Measurements from ENCODE around the gene TM9SF1. TPM values are rescaled to one million over a fixed set of nuclear protein-coding genes. Genes with fewer than 3 reads are reported as not detected.
A peak's percentile ranks its signal among the peaks of the same experiment; 100 is the strongest.

TM9SF1 gene
- polyA plus RNA-seq, 2 of the 4 experiments (the other 2 are of a cell fraction), result 48.0 to 62.2 TPM

DNA sequence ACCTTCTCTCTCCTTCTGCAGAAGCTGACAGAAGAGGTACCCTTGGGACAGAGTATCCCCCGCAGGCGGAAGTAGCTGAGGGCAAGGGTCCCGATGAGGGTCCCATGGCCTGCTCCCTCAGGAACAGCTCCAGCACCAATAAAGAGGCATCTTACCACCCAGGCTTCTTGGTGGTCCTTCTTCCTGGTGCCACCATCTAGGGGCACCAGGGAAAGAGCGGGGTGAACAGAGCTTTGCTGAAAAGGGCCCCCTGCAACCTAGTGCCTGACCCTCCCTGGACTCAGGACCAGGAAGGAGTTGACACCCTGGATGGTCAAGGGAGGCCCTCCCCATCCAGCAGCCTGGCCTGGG, 34.8 kb downstream of the TM9SF1 start:
- Histone ChIP-seq H3K4me2 (peak overlapping the region; percentile 92), H3K4me3 (no peak overlapping the region)
- ATAC-seq, result no peak; a peak in 2 of 6 replicates

DNA sequence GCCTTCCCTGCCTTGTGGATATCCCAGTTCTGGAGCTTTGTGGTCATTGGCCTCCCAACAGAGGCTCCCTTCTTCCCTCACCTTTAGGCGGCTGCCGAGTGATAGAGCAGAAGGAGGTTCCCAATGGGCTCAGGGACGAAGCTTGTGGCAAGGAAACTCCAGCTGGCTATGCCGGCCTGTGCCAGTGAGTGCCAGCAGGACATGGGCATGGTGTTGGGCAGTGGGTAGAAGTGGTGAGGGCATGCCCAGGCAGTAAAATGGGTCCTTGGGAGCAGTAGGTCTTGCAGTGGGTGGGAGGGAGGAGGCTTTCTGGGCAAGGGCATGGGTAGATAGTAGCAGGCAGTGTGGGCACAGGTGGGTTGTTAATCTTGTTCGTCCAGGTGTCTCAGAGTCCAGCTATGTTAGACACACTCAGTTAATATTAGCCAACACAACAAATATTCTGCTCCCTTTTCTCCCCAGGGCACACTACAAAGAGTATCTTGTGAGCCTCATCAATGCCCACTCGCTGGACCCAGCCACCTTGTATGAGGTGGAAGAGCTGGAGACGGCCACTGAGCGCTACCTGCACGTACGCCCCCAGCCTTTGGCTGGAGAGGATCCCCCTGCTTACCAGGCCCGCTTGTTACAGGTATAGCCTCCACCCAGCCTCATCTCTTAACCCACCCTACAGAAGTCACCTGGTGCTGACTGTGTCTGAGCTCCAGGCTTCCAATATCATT, 35.3 kb downstream of the TM9SF1 start:
- 90% methylated on average over 11 of the region's 11 CpGs for WGBS (ENCODE audit: missing lambda C conversion rate)
- H3K4me1 ChIP-seq, result peaks cover 25% of the 10 kb centered on the region
- ChIA-PET CTCF (interaction anchor here (0.5 to 7.0 kb wide), 34 partner anchors 13 to 1166 kb away, joined by 3 to 168 read pairs (median 5); partner anchors contain the start of genes CARMIL3, DCAF11, EMC9 and FITM1), POLR2A (interaction anchor here (0.6 to 2.4 kb wide), 5 partner anchors 9 to 96 kb away, joined by 3 to 16 read pairs (median 6); partner anchors contain the start of genes DCAF11, EMC9 and NRL)
- TF ChIP-seq JUN (IDR thresholded peaks at IDR 0.05) (no peak), HDAC2 (IDR thresholded peaks at IDR 0.05) (no peak), HEYL (CRISPR knock-in tag; IDR thresholded peaks at IDR 0.05) (no peak), POLR2AphosphoS2 (conservative IDR thresholded peaks at IDR 0.05; ENCODE audit: low read length) (no peak), RCOR1 (IDR thresholded peaks at IDR 0.05; ENCODE audit: low read depth, low read length) (no peak), CHD4 (IDR thresholded peaks at IDR 0.05; ENCODE audit: borderline replicate concordance) (no peak), EHMT2 (IDR thresholded peaks at IDR 0.05; ENCODE audit: low read depth) (no peak), CBX2 (IDR thresholded peaks at IDR 0.05; ENCODE audit: borderline replicate concordance, low read depth) (no peak), FOXS1 (CRISPR knock-in tag; IDR thresholded peaks at IDR 0.05) (no peak), HOXA7 (CRISPR knock-in tag; IDR thresholded peaks at IDR 0.05) (no peak), KDM1A (IDR thresholded peaks at IDR 0.05; ENCODE audit: low read depth) (no peak), EP300 (IDR thresholded peaks at IDR 0.05) (no peak), JUNB (IDR thresholded peaks at IDR 0.05) (no peak)
- TF ChIP-seq, protein P1, sequence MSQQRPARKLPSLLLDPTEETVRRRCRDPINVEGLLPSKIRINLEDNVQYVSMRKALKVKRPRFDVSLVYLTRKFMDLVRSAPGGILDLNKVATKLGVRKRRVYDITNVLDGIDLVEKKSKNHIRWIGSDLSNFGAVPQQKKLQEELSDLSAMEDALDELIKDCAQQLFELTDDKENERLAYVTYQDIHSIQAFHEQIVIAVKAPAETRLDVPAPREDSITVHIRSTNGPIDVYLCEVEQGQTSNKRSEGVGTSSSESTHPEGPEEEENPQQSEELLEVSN (IDR thresholded peaks at IDR 0.05; ENCODE audit: borderline replicate concordance, low read depth), result no peak
- TF ChIP-seq, protein P2, sequence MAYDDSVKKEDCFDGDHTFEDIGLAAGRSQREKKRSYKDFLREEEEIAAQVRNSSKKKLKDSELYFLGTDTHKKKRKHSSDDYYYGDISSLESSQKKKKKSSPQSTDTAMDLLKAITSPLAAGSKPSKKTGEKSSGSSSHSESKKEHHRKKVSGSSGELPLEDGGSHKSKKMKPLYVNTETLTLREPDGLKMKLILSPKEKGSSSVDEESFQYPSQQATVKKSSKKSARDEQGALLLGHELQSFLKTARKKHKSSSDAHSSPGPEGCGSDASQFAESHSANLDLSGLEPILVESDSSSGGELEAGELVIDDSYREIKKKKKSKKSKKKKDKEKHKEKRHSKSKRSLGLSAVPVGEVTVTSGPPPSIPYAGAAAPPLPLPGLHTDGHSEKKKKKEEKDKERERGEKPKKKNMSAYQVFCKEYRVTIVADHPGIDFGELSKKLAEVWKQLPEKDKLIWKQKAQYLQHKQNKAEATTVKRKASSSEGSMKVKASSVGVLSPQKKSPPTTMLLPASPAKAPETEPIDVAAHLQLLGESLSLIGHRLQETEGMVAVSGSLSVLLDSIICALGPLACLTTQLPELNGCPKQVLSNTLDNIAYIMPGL (CRISPR knock-in tag; IDR thresholded peaks at IDR 0.05; ENCODE audit: borderline replicate concordance), result no peak
- no peak overlapping the region for H3K4me3 ChIP-seq
- ATAC-seq (peak in 1 of 2 experiments; percentile 8; a peak in 1 of 6 replicates), FAIRE-seq (no peak), DNase-seq (ENCODE audit: low read depth in 1 of 2, low spot score in 1 of 2) (no peak)
- H3K27ac ChIP-seq, result peak overlapping the region in 1 of 2 experiments; percentile 79; a peak in 4 of 6 replicates
- no peaks in the 10 kb centered on the region for H3K9me3 ChIP-seq
- H3K4me2 ChIP-seq, result no peak overlapping the region

More for the DNA sequence above, 34.8 kb downstream of the TM9SF1 start:
- Histone ChIP-seq H3K27ac (peak overlapping the region; percentile 79 to 86; a peak in 5 of 6 replicates), H3K9me3 (no peaks in the 10 kb centered on the region), H3K4me1 (peaks cover 25% of the 10 kb centered on the region)
- ChIA-PET POLR2A (interaction anchor here (0.6 to 2.4 kb wide), 9 partner anchors 9 to 97 kb away, joined by 3 to 16 read pairs (median 6); partner anchors contain the start of genes DCAF11, EMC9, NRL and PCK2), CTCF (interaction anchor here (0.5 to 7.0 kb wide), 40 partner anchors 10 to 843 kb away, joined by 3 to 168 read pairs (median 5); partner anchors contain the start of genes CARMIL3, DCAF11, EMC9 and FITM1)
- DNase-seq (ENCODE audit: low read depth in 1 of 2, low spot score in 1 of 2) (no peak), FAIRE-seq (no peak)
- TF ChIP-seq HEYL (CRISPR knock-in tag; IDR thresholded peaks at IDR 0.05) (no peak), CHD2 (IDR thresholded peaks at IDR 0.05; ENCODE audit: low read length, partially characterized antibody) (no peak), ZFP36 (IDR thresholded peaks at IDR 0.05; ENCODE audit: borderline replicate concordance, partially characterized antibody) (no peak), NPAS2 (CRISPR knock-in tag; IDR thresholded peaks at IDR 0.05; ENCODE audit: borderline replicate concordance) (no peak), GATA3 (IDR thresholded peaks at IDR 0.05; ENCODE audit: borderline replicate concordance) (no peak), FOXS1 (CRISPR knock-in tag; IDR thresholded peaks at IDR 0.05) (no peak), JUN (IDR thresholded peaks at IDR 0.05) (no peak), HOXB5 (CRISPR knock-in tag; IDR thresholded peaks at IDR 0.05) (no peak), HOXB13 (CRISPR knock-in tag; IDR thresholded peaks at IDR 0.05; ENCODE audit: low read depth) (no peak)
- TF ChIP-seq, protein P3, sequence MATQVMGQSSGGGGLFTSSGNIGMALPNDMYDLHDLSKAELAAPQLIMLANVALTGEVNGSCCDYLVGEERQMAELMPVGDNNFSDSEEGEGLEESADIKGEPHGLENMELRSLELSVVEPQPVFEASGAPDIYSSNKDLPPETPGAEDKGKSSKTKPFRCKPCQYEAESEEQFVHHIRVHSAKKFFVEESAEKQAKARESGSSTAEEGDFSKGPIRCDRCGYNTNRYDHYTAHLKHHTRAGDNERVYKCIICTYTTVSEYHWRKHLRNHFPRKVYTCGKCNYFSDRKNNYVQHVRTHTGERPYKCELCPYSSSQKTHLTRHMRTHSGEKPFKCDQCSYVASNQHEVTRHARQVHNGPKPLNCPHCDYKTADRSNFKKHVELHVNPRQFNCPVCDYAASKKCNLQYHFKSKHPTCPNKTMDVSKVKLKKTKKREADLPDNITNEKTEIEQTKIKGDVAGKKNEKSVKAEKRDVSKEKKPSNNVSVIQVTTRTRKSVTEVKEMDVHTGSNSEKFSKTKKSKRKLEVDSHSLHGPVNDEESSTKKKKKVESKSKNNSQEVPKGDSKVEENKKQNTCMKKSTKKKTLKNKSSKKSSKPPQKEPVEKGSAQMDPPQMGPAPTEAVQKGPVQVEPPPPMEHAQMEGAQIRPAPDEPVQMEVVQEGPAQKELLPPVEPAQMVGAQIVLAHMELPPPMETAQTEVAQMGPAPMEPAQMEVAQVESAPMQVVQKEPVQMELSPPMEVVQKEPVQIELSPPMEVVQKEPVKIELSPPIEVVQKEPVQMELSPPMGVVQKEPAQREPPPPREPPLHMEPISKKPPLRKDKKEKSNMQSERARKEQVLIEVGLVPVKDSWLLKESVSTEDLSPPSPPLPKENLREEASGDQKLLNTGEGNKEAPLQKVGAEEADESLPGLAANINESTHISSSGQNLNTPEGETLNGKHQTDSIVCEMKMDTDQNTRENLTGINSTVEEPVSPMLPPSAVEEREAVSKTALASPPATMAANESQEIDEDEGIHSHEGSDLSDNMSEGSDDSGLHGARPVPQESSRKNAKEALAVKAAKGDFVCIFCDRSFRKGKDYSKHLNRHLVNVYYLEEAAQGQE (IDR thresholded peaks at IDR 0.05), result no peak
- WGBS (ENCODE audit: missing lambda C conversion rate), result 98% methylated on average over 4 of the region's 4 CpGs
